Chondrocyte (in vitro differentiated cells): ENCODE results near the gene GNG10. TPM values are rescaled to one million over a fixed set of nuclear protein-coding genes. Genes with fewer than 3 reads are reported as not detected.

Experiments
- DNase-seq: peaks from one replicate; pipeline ENCODE4 v3.0.0; 2021; ENCODE audit warnings: mixed read lengths, low spot score
- H3K27ac Mint-ChIP-seq: one replicate; pipeline ENCODE4 v1.8.0; 2021; ENCODE audit warnings: mild to moderate bottlenecking, moderate library complexity, mixed read lengths; ENCODE audit not compliant: unreplicated experiment
- H3K27me3 Mint-ChIP-seq: 2 replicates; pipeline ENCODE4 v1.8.0; 2021; ENCODE audit warnings: low read depth, mixed read lengths
- H3K36me3 Mint-ChIP-seq: 2 replicates; pipeline ENCODE4 v1.8.0; 2021; ENCODE audit warnings: low read depth, mixed read lengths
- H3K4me1 Mint-ChIP-seq: 2 replicates; pipeline ENCODE4 v1.8.0; 2021; ENCODE audit warnings: low read depth, mild to moderate bottlenecking, mixed read lengths
- H3K4me3 Mint-ChIP-seq: one replicate; pipeline ENCODE4 v1.8.0; 2021; ENCODE audit warnings: mild to moderate bottlenecking, moderate library complexity, mixed read lengths; ENCODE audit not compliant: unreplicated experiment
- H3K9me3 Mint-ChIP-seq: 2 replicates; pipeline ENCODE4 v1.8.0; 2021; ENCODE audit warnings: low read depth, mixed read lengths
- total RNA-seq: library from RNA; stranded (reverse); gene quantifications from 3 replicates; pipeline ENCODE4 v1.2.1, GENCODE V29; 2021
- TF ChIP-seq, protein P1 (sequence below): fragments of 200-600 bp; sonication (generic); IDR thresholded peaks from 2 replicates; pipeline ENCODE4 v1.5.0; 2021; ENCODE audit warnings: antibody characterized with exemption, mild to moderate bottlenecking, moderate library complexity

GNG10 gene
- total RNA-seq, 1 donor from 2014 or later, result 35.7 TPM

GRCh38 chr9:111622626-111623025 is 38.8 kb upstream of the GNG10 start:
- Mint-ChIP-seq H3K4me1 (peaks cover 5% of the 10 kb centered on the region), H3K9me3 (no peaks in the 10 kb centered on the region), H3K27ac (no peak overlapping the region), H3K36me3 (no peaks in the 10 kb centered on the region), H3K4me3 (no peak overlapping the region), H3K27me3 (no peaks in the 10 kb centered on the region)
- no peak for DNase-seq
- TF ChIP-seq, protein P1, sequence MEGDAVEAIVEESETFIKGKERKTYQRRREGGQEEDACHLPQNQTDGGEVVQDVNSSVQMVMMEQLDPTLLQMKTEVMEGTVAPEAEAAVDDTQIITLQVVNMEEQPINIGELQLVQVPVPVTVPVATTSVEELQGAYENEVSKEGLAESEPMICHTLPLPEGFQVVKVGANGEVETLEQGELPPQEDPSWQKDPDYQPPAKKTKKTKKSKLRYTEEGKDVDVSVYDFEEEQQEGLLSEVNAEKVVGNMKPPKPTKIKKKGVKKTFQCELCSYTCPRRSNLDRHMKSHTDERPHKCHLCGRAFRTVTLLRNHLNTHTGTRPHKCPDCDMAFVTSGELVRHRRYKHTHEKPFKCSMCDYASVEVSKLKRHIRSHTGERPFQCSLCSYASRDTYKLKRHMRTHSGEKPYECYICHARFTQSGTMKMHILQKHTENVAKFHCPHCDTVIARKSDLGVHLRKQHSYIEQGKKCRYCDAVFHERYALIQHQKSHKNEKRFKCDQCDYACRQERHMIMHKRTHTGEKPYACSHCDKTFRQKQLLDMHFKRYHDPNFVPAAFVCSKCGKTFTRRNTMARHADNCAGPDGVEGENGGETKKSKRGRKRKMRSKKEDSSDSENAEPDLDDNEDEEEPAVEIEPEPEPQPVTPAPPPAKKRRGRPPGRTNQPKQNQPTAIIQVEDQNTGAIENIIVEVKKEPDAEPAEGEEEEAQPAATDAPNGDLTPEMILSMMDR, result no peak

GRCh38 chr9:111627260-111627963 is 34.0 kb upstream of the GNG10 start:
- H3K27me3 Mint-ChIP-seq, result no peaks in the 10 kb centered on the region
- no peaks in the 10 kb centered on the region for H3K36me3 Mint-ChIP-seq
- TF ChIP-seq, protein P1, result peak; percentile 15
- peaks cover 11% of the 10 kb centered on the region for H3K4me1 Mint-ChIP-seq
- DNase-seq, result no peak
- no peaks in the 10 kb centered on the region for H3K9me3 Mint-ChIP-seq
- no peak overlapping the region for H3K4me3 Mint-ChIP-seq
- no peak overlapping the region for H3K27ac Mint-ChIP-seq

DNA sequence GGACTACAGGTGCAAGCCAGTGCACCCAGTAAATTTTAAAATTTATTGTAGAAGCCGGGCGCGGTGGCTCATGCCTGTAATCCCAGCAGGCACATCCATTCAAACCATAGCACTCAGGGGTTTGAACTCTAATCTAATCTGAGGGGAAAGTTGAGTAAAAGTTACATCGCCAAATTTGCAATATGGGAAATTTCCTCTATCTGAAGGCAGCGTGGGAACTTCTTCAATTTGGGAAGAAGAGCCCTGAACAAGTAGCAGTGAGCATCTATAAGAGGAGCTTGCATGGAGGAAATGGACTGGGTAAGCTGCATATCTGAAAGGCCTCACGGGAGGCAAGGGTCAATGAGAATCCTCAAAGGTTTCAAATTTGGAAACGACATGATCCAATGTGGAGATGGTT is 33.0 kb upstream of the GNG10 start:
- no peak for DNase-seq
- peaks cover 21% of the 10 kb centered on the region for H3K4me1 Mint-ChIP-seq
- H3K36me3 Mint-ChIP-seq, result no peaks in the 10 kb centered on the region
- no peaks in the 10 kb centered on the region for H3K27me3 Mint-ChIP-seq
- no peaks in the 10 kb centered on the region for H3K9me3 Mint-ChIP-seq
- H3K4me3 Mint-ChIP-seq, result no peak overlapping the region
- TF ChIP-seq, protein P1, result no peak
- H3K27ac Mint-ChIP-seq, result no peak overlapping the region

DNA sequence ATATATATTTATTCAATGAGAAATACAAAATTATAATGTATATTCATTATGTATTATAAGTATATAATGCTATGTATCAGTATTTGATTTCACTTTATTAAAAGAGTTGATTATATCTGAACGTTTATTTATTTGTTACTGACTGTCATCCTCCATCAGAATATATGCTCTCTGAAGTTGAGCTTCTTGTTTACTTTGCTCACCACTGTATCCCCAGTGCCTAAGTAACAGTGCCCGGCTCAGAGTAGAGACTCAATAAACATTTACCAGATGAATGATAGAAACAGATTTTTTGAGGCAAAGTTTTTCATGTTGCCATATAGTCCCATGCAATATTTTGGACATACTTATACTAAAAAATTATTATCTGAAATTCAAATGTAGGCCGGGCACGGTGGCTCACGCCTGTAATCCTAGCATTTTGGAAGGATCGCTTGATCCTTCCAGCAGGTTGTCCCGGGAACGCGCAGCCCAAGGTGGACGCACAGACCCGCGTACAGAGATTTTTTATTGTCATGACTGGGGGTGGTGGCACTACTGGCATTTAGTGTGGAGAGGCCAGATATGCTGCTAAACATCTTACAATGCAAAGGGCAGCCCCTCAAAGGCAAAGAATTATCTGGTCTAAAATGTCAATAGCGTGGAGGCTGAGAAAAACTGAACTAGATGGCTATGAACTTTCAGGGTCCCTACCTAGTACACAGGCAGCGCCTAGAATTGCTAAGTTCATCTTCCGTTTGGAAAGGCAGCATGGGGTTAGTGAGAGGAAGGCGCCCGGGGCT is 31.0 kb upstream of the GNG10 start:
- Mint-ChIP-seq H3K27ac (peak overlapping the region; percentile 89), H3K4me1 (peaks cover 40% of the 10 kb centered on the region), H3K27me3 (no peaks in the 10 kb centered on the region), H3K36me3 (no peaks in the 10 kb centered on the region), H3K4me3 (peak overlapping the region; percentile 98), H3K9me3 (no peaks in the 10 kb centered on the region)
- TF ChIP-seq, protein P1, result no peak
- no peak for DNase-seq

DNA sequence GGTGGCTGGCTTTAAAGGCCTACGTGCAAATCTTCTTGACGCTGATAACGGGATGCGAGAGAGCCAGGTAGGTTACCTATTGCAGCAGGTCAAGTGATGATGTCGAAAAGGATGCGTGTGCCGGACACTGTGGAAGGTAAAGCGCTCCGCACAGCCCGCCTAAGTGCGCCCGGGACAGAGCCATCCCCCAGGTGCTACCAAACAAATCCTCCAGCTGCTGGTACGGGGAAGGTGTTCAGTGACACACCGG is 30.5 kb upstream of the GNG10 start:
- Mint-ChIP-seq H3K27ac (peak overlapping the region; percentile 89), H3K4me1 (peaks cover 44% of the 10 kb centered on the region), H3K36me3 (no peaks in the 10 kb centered on the region), H3K27me3 (no peaks in the 10 kb centered on the region), H3K9me3 (no peaks in the 10 kb centered on the region), H3K4me3 (peak overlapping the region; percentile 98)
- TF ChIP-seq, protein P1, result no peak
- no peak for DNase-seq
